ENCODE results near the gene SHC1.
A peak's percentile ranks its signal among the peaks of the same experiment; 100 is the strongest.
"Not testable (repeated sequence)": the region's sequence is repeated elsewhere in the genome, so short reads cannot be mapped to it uniquely, and the experiment has no call there.

SHC1 gene

GRCh38 chr1:154995301-154995983 lies 24.9 kb upstream of the SHC1 start:
- peak; percentile 82 for DNase-seq (ENCODE audit: low spot score)

DNA sequence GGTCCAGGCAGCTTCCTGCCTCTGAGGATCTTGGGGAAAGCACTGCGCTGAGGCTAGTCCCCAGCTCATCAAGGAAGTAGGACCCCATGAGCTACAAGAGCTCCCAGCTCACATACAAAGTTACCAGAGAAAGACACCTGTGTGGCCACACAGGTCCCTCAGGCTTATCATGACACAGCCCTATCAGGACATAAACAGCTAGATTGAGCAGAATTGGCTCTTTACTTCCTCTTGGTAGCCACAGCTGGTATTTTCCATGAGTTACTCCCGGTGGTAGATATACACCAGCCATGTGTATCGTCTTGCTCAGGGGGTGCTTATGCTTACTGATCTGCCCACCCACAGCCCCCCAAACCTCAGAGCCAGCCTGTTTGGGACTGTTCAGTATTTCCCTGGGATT lies 24.0 kb upstream of the SHC1 start:
- no peak for DNase-seq (ENCODE audit: low spot score)

- no peak for DNase-seq (ENCODE audit: low spot score)
Measured at GRCh38 chr1:154994269-154994587, 23.7 kb upstream of the SHC1 start.

- no peak for DNase-seq (ENCODE audit: low spot score)
Measured at GRCh38 chr1:154993572-154994268, 23.2 kb upstream of the SHC1 start, which contains the start of gene LENEP. Gene LENEP (plus strand): TSS chr1:154993586. CDS start chr1:154993608, 22 bp downstream.

- no peak for DNase-seq (ENCODE audit: low spot score)
Measured at GRCh38 chr1:154992721-154993571, 22.4 kb upstream of the SHC1 start.

- no peak for DNase-seq (ENCODE audit: low spot score)
Measured at GRCh38 chr1:154990276-154990675, 19.7 kb upstream of the SHC1 start.

GRCh38 chr1:154989195-154989860 lies 18.8 kb upstream of the SHC1 start:
- no peak for DNase-seq (ENCODE audit: low spot score)

DNA sequence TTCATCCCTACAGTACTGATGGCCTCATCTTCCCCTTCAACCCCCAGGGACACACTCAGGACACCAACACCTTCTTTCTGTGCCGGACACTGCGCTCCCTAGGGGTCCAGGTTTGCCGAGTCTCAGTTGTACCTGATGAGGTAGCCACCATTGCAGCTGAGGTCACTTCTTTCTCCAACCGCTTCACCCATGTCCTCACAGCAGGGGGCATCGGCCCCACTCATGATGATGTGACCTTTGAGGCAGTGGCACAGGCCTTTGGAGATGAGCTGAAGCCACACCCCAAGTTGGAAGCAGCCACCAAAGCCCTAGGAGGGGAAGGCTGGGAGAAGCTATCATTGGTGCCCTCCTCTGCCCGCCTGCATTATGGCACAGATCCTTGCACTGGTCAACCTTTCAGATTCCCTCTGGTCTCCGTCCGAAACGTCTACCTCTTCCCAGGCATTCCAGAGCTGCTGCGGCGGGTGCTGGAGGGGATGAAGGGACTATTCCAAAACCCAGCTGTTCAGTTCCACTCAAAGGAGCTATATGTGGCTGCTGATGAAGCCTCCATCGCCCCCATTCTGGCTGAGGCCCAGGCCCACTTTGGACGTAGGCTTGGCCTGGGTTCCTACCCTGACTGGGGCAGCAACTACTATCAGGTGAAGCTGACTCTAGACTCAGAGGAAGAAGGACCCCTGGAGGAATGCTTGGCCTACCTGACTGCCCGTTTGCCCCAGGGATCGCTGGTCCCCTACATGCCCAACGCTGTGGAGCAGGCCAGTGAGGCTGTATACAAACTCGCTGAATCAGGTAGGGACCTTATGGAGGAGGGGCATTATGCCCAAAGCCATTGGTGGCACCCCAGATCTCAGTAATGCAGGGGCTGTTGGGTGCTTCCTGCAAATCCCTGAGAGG lies 17.8 kb upstream of the SHC1 start:
- DNase-seq (ENCODE audit: low spot score), result no peak

DNA sequence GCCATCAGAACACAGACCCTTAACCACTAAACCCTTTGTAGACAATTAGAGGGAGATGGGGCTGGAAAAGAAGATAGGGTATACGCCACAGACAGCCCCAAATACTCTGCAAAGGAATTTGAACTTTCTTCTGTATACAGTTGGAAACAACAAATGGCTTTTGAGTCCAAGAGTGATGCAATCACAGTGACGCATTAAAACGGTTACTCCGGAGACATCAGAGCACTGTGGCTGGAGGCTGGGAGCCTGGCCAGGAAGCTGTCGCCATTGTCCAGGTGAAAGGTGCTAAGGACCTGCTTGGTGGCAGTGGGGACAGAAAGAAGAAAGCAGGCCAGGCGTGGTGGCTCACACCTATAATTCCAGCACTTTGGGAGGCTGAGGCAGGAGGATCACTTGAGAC lies 16.8 kb upstream of the SHC1 start:
- no peak for DNase-seq (ENCODE audit: low spot score)

GRCh38 chr1:154986736-154987135 lies 16.2 kb upstream of the SHC1 start:
- DNase-seq (ENCODE audit: low spot score), result not testable (repeated sequence)

- no peak for DNase-seq (ENCODE audit: low spot score)
Measured at GRCh38 chr1:154983776-154984466, 13.4 kb upstream of the SHC1 start.

GRCh38 chr1:154982897-154983648 lies 12.5 kb upstream of the SHC1 start, which contains the start of gene FLAD1:
Gene FLAD1 (plus strand): TSS chr1:154983344. CDS start chr1:154983695, 351 bp downstream.
- DNase-seq (ENCODE audit: low spot score), result peak; percentile 96

- no peak for DNase-seq (ENCODE audit: low spot score)
Measured at GRCh38 chr1:154982341-154982740, 11.8 kb upstream of the SHC1 start.

DNA sequence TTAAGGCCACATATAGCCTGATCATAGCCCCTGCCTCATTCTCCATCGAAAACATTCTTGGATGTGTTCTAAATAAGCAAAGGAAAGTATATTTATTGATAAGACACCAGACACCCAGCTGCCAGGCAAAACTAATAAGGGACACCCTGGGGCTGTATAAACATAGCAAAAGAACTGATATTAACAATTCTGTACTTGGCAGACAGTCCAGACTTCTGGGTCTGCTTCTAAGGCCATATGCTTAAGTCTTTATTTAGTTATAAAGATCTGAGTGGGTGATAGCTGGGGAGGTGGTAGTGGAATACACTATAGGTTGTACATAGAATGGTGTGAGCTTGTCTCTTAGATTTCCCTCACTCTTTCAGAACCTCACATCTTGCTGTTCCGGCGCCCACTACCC lies 7.8 kb upstream of the SHC1 start:
- DNase-seq (ENCODE audit: low spot score), result no peak

DNA sequence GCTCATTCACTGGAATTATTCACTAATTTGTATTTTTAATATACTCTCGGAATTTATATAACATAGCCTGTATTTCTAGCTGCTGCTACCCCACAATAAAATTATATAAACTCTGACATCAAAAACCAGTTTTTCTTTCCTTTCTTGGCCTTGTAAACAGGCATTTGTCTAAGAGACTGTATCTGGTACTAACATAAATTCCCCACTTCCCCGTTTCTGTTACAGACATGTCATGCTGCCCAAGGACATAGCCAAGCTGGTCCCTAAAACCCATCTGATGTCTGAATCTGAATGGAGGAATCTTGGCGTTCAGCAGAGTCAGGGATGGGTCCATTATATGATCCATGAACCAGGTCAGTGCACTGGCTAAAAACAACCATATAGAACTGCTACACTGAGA lies 7.2 kb upstream of the SHC1 start:
- not testable (repeated sequence) for DNase-seq (ENCODE audit: low spot score)

GRCh38 chr1:154975409-154976059 lies 5.0 kb upstream of the SHC1 start:
- DNase-seq (ENCODE audit: low spot score), result no peak

DNA sequence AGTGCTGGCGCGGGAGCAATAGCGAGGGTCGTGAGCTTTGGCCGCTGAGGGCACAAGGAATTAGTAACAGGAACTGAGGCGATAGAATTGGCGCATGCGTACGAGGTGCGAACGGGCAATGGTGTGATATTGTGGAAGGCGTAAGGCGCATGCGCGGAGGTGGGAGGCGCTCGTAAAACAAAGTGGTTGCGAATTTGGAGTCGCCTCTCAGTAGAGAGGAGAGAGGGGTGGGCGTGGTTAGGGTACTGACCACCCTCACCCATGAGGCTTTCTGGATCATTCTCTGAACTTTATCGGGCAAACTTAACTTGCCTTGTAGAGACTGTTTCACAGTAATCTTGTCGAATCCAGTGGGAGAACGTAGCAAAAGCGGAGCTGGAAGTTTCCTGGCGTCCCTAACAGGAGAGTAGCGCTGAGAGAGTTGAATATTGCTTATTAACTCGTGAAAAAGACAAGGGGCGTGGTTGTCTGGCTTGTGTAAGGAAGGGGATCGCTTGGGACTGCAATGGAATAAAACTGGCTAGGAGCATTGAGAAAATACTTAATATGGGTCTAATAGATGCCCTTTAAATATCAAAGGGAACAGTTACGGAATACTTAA lies 4.4 kb upstream of the SHC1 start:
- peak; percentile 87 for DNase-seq (ENCODE audit: low spot score)

GRCh38 chr1:154974102-154974807 lies 3.7 kb upstream of the SHC1 start, which contains the start of gene CKS1B:
Gene CKS1B (plus strand): TSS chr1:154974681. CDS start chr1:154974746, 65 bp downstream.
- DNase-seq (ENCODE audit: low spot score), result peak; percentile 94

Measured in AG08396 (cell line).